NCI-H69 (cell line): ENCODE measurements around the gene TMEM201.

ENCODE experiments used
- DNase-seq: peaks from one replicate; lab custom pipeline; 2025; lab: John Stamatoyannopoulos, UW

The TMEM201 gene

GRCh38 chr1:9600861-9601834 is 12.4 kb downstream of the TMEM201 start:
- no peak for DNase-seq

GRCh38 chr1:9601942-9602793 is 13.5 kb downstream of the TMEM201 start:
- no peak for DNase-seq

GRCh38 chr1:9602794-9603167 is 14.1 kb downstream of the TMEM201 start:
- no peak for DNase-seq

- no peak for DNase-seq
Observed at GRCh38 chr1:9603307-9603706, 14.6 kb downstream of the TMEM201 start.

GRCh38 chr1:9603766-9604753 is 15.3 kb downstream of the TMEM201 start:
- DNase-seq, result no peak

- DNase-seq, result no peak
Observed at GRCh38 chr1:9604836-9605235, 16.1 kb downstream of the TMEM201 start.

GRCh38 chr1:9605946-9606455 is 17.3 kb downstream of the TMEM201 start:
- DNase-seq, result no peak

- DNase-seq, result no peak
Observed at GRCh38 chr1:9606458-9606857, 17.7 kb downstream of the TMEM201 start.

- DNase-seq, result no peak
Observed at GRCh38 chr1:9606948-9607347, 18.2 kb downstream of the TMEM201 start.

- DNase-seq, result no peak
Observed at GRCh38 chr1:9607352-9607751, 18.6 kb downstream of the TMEM201 start.

- no peak for DNase-seq
Observed at GRCh38 chr1:9609998-9610397, 21.3 kb downstream of the TMEM201 start.

GRCh38 chr1:9610548-9610947 is 21.8 kb downstream of the TMEM201 start:
- DNase-seq, result no peak

GRCh38 chr1:9611716-9612115 is 23.0 kb downstream of the TMEM201 start:
- no peak for DNase-seq

GRCh38 chr1:9612162-9612845 is 23.6 kb downstream of the TMEM201 start:
- no peak for DNase-seq

GRCh38 chr1:9612871-9613624 is 24.3 kb downstream of the TMEM201 start:
- DNase-seq, result no peak

GRCh38 chr1:9613625-9614299 is 25.1 kb downstream of the TMEM201 start:
- DNase-seq, result no peak

- peak; percentile 25 for DNase-seq
Observed at GRCh38 chr1:9615316-9616063, 26.8 kb downstream of the TMEM201 start.

- no peak for DNase-seq
Observed at GRCh38 chr1:9618909-9619679, 30.4 kb downstream of the TMEM201 start.
